Measurements from ENCODE around the gene ABCG8. TPM values are rescaled to one million over a fixed set of nuclear protein-coding genes. Genes with fewer than 3 reads are reported as not detected.
"Not testable (repeated sequence)": the region's sequence is repeated elsewhere in the genome, so short reads cannot be mapped to it uniquely, and the experiment has no call there.

ABCG8 gene
- total RNA-seq, 4 donors from 2014 or later = not detected

- WGBS, 2 donors = 75 to 88% methylated on average over 11 of the region's 11 CpGs
- Histone ChIP-seq H3K27me3 (no peaks in the 10 kb centered on the region), H3K27ac (no peak overlapping the region), H3K36me3 (peaks cover 0 to 88% (median 0%) of the 10 kb centered on the region in 3 donors), H3K9me3 (no peaks in the 10 kb centered on the region), H3K4me1 (no peaks in the 10 kb centered on the region), H3K4me3 (no peak overlapping the region)
- DNase-seq = no peak
- TF ChIP-seq CTCF (IDR thresholded peaks at IDR 0.05) (no peak), POLR2A (IDR thresholded peaks at IDR 0.05) (no peak)
- intact Hi-C loops (cut with DNase I) = no loop called here
Measured at GRCh38 chr2:43905371-43905803, 66.6 kb downstream of the ABCG8 start.

- H3K4me3 ChIP-seq = no peak overlapping the region
- no peaks in the 10 kb centered on the region for H3K4me1 ChIP-seq
- no peak overlapping the region for H3K27ac ChIP-seq
- DNase-seq = no peak
- H3K27me3 ChIP-seq = no peaks in the 10 kb centered on the region
- no peak for TF ChIP-seq CTCF (IDR thresholded peaks at IDR 0.05)
- TF ChIP-seq POLR2A (IDR thresholded peaks at IDR 0.05) = no peak
- no peaks in the 10 kb centered on the region for H3K9me3 ChIP-seq
- H3K36me3 ChIP-seq = peaks cover 0 to 88% (median 0%) of the 10 kb centered on the region in 3 donors
- intact Hi-C loops (cut with DNase I) = no loop called here
- whole genome bisulfite sequencing, 2 donors = 61 to 76% methylated on average over 5 of the region's 5 CpGs
Measured at GRCh38 chr2:43905871-43906270, 67.1 kb downstream of the ABCG8 start.

- Histone ChIP-seq H3K27ac (no peak overlapping the region), H3K27me3 (no peaks in the 10 kb centered on the region), H3K9me3 (no peaks in the 10 kb centered on the region), H3K36me3 (peaks cover 0 to 88% (median 0%) of the 10 kb centered on the region in 3 donors), H3K4me3 (no peak overlapping the region), H3K4me1 (no peaks in the 10 kb centered on the region)
- 82 to 88% methylated on average over 6 of the region's 6 CpGs for WGBS, 2 donors
- intact Hi-C loops (cut with DNase I) = no loop called here
- TF ChIP-seq POLR2A (IDR thresholded peaks at IDR 0.05) (no peak), CTCF (IDR thresholded peaks at IDR 0.05) (no peak)
- no peak for DNase-seq
Measured at GRCh38 chr2:43906448-43907109, 67.8 kb downstream of the ABCG8 start.

GRCh38 chr2:43911136-43911790 lies 72.5 kb downstream of the ABCG8 start:
- H3K36me3 ChIP-seq = peaks cover 0 to 88% (median 3%) of the 10 kb centered on the region in 3 donors
- DNase-seq; H3K4me3 ChIP-seq; intact Hi-C loops (cut with DNase I); H3K27me3 ChIP-seq; H3K27ac ChIP-seq; H3K9me3 ChIP-seq; H3K4me1 ChIP-seq: not testable (repeated sequence)
- 86 to 93% methylated on average over 6 to 8 of the region's 8 CpGs for WGBS, 2 donors

- peaks cover 4 to 96% (median 6%) of the 10 kb centered on the region in 3 donors for H3K36me3 ChIP-seq
- H3K4me1 ChIP-seq = no peaks in the 10 kb centered on the region
- intact Hi-C loops (cut with DNase I) = no loop called here
- no peaks in the 10 kb centered on the region for H3K9me3 ChIP-seq
- TF ChIP-seq POLR2A (IDR thresholded peaks at IDR 0.05) (no peak), CTCF (IDR thresholded peaks at IDR 0.05) (no peak)
- no peaks in the 10 kb centered on the region for H3K27me3 ChIP-seq
- 94% methylated on average over 2 of the region's 2 CpGs for WGBS, 2 donors
- H3K4me3 ChIP-seq = no peak overlapping the region
- no peak for DNase-seq
- H3K27ac ChIP-seq = no peak overlapping the region
Measured at GRCh38 chr2:43924463-43924862, 85.7 kb downstream of the ABCG8 start.
